ENCODE data around the gene EFNA4. TPM values are rescaled to one million over a fixed set of nuclear protein-coding genes. Genes with fewer than 3 reads are reported as not detected.

The EFNA4 gene
- total RNA-seq, 1 experiment from 2014 or later, result 8.0 TPM

GRCh38 chr1:155085504-155086127 is 22.1 kb downstream of the EFNA4 start:
- ATAC-seq (peak; percentile 52), DNase-seq (ENCODE audit: low read depth, low spot score) (no peak)
- Histone ChIP-seq H3K27me3 (ENCODE audit: control insufficient read depth, insufficient read depth, low read length) (peaks cover 6% of the 10 kb centered on the region), H3K4me1 (ENCODE audit: control insufficient read depth, insufficient read depth, low read length) (peaks cover 18% of the 10 kb centered on the region), H3K27ac (ENCODE audit: low read length) (peak overlapping the region; percentile 71), H3K4me3 (ENCODE audit: low read depth in 2 of 2, low read length in 2 of 2) (peak overlapping the region; percentile 66 to 75), H3K36me3 (ENCODE audit: control insufficient read depth, insufficient read depth, low read length) (no peaks in the 10 kb centered on the region; the same call in 1 of the 2 replicates), H3K9me3 (ENCODE audit: control insufficient read depth, insufficient read depth, low read depth, low read length) (no peaks in the 10 kb centered on the region)
- TF ChIP-seq POLR2AphosphoS5 (IDR thresholded peaks at IDR 0.05; ENCODE audit: low read depth, low read length) (no peak), SIN3A (IDR thresholded peaks at IDR 0.05; ENCODE audit: borderline replicate concordance, insufficient read depth, low read depth, low read length) (no peak), TCF7L2 (IDR thresholded peaks at IDR 0.05; ENCODE audit: low read depth, low read length) (no peak), CTCF (IDR thresholded peaks at IDR 0.05) (no peak)
- TF ChIP-seq, protein P1, sequence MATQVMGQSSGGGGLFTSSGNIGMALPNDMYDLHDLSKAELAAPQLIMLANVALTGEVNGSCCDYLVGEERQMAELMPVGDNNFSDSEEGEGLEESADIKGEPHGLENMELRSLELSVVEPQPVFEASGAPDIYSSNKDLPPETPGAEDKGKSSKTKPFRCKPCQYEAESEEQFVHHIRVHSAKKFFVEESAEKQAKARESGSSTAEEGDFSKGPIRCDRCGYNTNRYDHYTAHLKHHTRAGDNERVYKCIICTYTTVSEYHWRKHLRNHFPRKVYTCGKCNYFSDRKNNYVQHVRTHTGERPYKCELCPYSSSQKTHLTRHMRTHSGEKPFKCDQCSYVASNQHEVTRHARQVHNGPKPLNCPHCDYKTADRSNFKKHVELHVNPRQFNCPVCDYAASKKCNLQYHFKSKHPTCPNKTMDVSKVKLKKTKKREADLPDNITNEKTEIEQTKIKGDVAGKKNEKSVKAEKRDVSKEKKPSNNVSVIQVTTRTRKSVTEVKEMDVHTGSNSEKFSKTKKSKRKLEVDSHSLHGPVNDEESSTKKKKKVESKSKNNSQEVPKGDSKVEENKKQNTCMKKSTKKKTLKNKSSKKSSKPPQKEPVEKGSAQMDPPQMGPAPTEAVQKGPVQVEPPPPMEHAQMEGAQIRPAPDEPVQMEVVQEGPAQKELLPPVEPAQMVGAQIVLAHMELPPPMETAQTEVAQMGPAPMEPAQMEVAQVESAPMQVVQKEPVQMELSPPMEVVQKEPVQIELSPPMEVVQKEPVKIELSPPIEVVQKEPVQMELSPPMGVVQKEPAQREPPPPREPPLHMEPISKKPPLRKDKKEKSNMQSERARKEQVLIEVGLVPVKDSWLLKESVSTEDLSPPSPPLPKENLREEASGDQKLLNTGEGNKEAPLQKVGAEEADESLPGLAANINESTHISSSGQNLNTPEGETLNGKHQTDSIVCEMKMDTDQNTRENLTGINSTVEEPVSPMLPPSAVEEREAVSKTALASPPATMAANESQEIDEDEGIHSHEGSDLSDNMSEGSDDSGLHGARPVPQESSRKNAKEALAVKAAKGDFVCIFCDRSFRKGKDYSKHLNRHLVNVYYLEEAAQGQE (IDR thresholded peaks at IDR 0.05; ENCODE audit: insufficient read depth in 1 of 2, low read depth in 2 of 2, low read length in 1 of 2), result no peak
- ChIA-PET CTCF (interaction anchor here (0.5 to 2.0 kb wide), 16 partner anchors 10 to 865 kb away, joined by 3 to 21 read pairs (median 4); partner anchors contain the start of genes ADAM15 and EFNA4), POLR2A (interaction anchor here (0.6 kb wide), 2 partner anchors 99 to 115 kb away, joined by 3 read pairs; partner anchors contain the start of gene SHC1)
- no TSS peak for BruUV-seq (replicated peaks)
- intact Hi-C loops (cut with micrococcal nuclease; ENCODE audit: unreplicated experiment) (no loop called here), in situ Hi-C loops (cut with HindIII; ENCODE audit: low pct_unique_long_range_greater_than_20kb, low sequenced_read_pairs) (no loop called here)

GRCh38 chr1:155086128-155086741 is 22.7 kb downstream of the EFNA4 start:
- H3K4me3 ChIP-seq (ENCODE audit: low read depth in 2 of 2, low read length in 2 of 2), result peak overlapping the region; percentile 66 to 75; a peak in 3 of 4 replicates

More at GRCh38 chr1:155086128-155086741, 22.7 kb downstream of the EFNA4 start:
- Histone ChIP-seq H3K27me3 (ENCODE audit: control insufficient read depth, insufficient read depth, low read length) (peaks cover 4% of the 10 kb centered on the region), H3K36me3 (ENCODE audit: control insufficient read depth, insufficient read depth, low read length) (no peaks in the 10 kb centered on the region), H3K4me1 (ENCODE audit: control insufficient read depth, insufficient read depth, low read length) (peaks cover 17% of the 10 kb centered on the region), H3K27ac (ENCODE audit: low read length) (no peak overlapping the region), H3K9me3 (ENCODE audit: control insufficient read depth, insufficient read depth, low read depth, low read length) (no peaks in the 10 kb centered on the region)
- ChIA-PET CTCF (interaction anchor here (0.7 to 2.0 kb wide), 3 partner anchors 9 to 43 kb away, joined by 4 to 11 read pairs (median 7); partner anchors contain the start of gene ADAM15), POLR2A (interaction anchor here (0.6 kb wide), 2 partner anchors 99 to 116 kb away, joined by 3 read pairs; partner anchors contain the start of gene SHC1)
- in situ Hi-C loops (cut with HindIII; ENCODE audit: low pct_unique_long_range_greater_than_20kb, low sequenced_read_pairs), result no loop called here
- intact Hi-C loops (cut with micrococcal nuclease; ENCODE audit: unreplicated experiment), result no loop called here
- DNase-seq (ENCODE audit: low read depth, low spot score), result no peak
- peak; percentile 17; the same call in 1 of the 2 replicates for ATAC-seq
- BruUV-seq (replicated peaks), result no TSS peak
- peak; percentile 99 for TF ChIP-seq CTCF (IDR thresholded peaks at IDR 0.05)
- no peak for TF ChIP-seq SIN3A (IDR thresholded peaks at IDR 0.05; ENCODE audit: borderline replicate concordance, insufficient read depth, low read depth, low read length)
- TF ChIP-seq, protein P1 (IDR thresholded peaks at IDR 0.05; ENCODE audit: insufficient read depth in 1 of 2, low read depth in 2 of 2, low read length in 1 of 2), result no peak
- no peak for TF ChIP-seq TCF7L2 (IDR thresholded peaks at IDR 0.05; ENCODE audit: low read depth, low read length)
- no peak for TF ChIP-seq POLR2AphosphoS5 (IDR thresholded peaks at IDR 0.05; ENCODE audit: low read depth, low read length)
